HG03097 (cell line): ENCODE results near the gene CLK3.
A peak's percentile ranks its signal among the peaks of the same experiment; 100 is the strongest.

ENCODE experiments used
- ATAC-seq: cut with Tn5 transposase; IDR thresholded peaks from one replicate; pipeline ENCODE4 v1.9.1; 2021; ENCODE audit not compliant: unreplicated experiment, low FRiP score

CLK3 gene

DNA sequence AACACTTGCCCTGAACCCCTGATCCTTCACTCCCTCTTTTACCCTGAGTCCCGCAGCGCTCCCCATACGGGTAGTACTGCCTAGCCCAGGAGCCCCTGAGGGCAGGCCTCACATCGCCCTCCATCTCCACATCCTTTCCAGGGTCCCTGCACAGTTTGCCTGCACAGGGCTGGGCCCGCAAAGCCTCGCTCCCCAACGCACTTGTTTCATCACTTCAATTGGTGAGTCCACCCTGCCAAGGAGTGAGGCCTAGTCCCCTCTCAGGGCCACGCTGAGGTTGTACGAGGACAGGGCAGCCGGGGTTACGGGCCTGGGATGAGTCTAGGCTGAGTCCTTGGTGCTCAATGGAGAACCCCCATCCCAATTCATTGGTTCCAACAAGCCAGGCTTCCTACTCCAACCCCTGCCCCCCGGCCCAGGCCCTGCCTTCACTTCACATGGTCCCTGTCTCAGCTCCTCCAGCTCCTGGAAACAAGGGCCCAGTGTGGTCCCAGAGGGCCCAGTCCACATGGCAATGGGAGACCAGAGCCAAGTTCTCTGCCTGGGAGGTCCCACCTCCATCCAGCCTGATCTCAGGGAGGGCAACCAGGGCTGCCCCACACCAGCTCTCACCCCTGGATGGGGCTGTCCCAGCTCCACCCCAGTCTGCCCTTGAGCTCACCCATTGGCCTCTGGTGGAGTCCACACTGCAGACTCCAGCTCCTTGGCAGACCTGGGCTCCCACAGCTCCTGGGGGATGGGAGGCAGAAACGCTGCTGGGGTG is 12.4 kb upstream of the CLK3 start:
- ATAC-seq, result no peak

DNA sequence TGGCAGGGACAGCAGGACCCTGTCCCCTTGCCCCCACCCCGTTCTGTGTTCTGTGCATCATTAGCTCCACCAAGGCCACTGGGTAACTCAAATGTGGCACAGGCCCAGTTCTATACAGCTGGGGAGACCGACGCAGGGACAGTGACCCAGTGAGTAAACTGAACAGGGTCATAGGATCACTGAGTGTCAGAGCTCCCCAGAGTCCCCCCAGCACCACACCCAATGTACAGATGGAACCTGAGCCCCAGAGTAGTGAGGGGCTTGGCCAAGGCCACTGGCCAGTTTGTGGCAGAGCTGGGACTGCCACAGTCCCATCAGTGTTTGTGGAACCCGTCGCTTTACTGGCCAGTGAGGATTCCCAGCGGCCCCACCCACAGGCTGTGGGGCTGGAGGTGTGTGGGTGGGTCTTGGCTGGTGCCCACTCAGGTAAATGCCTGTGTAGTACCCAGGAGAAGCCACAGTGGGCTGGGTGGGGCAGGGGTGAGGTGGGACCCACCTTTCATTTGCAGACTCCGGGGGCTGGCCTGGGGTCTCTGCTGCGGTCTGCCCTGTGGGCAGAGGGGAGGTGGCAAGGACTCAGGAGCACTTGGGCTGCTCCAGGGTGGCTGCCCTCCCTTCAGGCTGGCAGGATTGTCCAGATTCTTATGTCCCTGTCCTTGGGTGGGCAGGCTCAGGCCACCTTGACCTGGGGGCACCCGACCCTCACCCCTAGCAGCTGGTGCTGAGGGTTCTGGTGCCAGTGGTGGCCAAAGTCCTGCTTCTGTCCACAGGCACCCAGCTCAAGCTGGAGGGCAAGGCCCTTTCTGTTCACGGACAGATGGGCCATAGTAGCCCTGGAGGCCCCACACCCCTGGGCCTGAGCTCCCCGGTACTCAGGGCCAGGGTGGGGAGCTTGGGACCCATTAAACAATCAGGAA is 11.6 kb upstream of the CLK3 start:
- no peak for ATAC-seq

DNA sequence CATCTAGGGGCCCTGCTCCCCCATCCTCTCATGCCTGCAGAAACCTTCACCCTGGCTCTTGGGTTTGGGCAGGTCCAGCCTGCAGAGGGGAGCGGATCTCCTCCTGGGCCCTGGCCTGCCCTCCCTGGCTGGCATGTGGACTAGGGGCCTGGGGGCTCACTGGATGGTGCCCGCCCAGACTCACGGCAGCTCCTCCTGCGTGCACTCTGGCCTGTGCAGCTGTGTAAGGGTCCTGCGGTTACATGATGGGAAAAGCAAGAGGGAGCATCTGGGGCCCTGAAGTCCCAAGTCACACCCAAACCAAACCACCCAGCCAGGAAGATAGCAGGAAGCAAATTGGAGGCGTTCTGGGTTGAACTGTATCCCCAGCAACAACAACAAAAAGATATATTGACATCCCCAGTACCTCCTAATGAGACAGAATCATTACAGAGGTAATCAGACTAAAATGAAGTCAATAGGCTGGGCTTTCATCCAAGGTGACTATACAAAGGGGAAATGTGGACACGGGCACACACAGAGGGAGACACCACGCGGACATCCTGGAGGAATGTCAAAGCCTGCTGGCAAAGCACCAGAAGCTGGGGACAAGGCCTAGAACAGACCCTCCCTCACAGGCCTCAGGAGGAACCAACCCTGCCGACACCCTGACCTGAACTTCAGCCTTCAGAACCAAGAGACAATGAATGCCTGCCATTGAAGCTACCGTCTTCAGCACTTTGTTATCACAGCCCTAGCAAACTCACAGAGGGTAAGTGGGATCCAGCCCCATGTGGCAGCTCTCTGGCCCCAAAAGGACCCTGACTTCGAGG is 10.4 kb upstream of the CLK3 start:
- no peak for ATAC-seq

- no peak for ATAC-seq
Measured at GRCh38 chr15:74605795-74606150, 9.9 kb upstream of the CLK3 start.

DNA sequence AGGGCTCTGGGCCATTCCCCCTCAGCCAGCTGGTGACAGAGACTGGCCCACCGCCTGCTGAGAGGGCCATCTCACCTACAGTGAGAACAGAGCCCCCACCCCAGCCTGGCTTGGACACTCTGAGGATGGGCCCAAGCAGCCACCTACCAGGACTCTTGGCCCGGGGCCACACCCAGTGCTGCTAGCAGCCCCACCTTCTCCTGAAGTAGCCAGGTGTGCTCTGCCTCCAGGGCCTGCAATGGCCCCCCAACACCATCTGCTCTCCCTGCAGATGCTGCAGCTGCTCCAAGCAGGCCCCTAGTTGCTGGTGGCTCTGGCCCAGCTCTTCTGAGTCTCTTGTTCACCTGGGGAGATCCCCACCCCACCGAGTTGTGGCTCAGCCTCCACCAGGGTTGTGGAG is 6.8 kb upstream of the CLK3 start:
- ATAC-seq, result no peak

- ATAC-seq, result no peak
Measured at GRCh38 chr15:74609938-74610301, 5.7 kb upstream of the CLK3 start.

DNA sequence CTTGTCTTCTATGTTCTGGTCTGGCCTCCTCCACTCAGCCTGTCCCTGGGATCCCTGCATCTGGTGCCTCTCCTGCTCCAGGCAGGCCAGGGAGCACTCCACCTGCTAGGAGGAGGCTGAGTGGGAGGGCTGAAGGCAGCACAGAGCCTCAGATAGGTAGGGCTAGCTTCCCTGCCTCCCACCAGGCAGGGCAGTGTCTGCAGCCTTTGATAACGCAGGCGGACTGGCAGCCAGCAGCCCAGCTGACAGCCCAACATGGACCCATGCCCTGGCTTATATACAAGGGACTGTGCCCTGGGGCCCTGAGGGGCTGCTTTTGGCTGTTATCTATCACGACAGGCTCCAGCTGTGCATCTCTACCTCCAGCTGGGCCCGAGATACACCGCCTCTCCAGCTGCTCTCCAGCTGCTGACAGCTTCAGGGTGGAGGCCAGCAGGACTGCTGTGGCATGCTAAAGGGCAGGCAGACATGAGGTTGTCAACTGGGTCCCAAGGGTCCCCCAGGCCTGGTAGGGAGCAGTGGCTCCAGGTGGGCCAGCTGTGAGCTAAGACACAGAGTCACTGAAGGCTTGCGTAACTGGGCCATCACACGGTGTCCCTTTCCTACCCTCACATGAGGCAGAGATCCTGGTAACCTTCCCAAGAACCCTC is 5.2 kb upstream of the CLK3 start:
- no peak for ATAC-seq

- no peak for ATAC-seq
Measured at GRCh38 chr15:74611341-74611740, 4.3 kb upstream of the CLK3 start.

DNA sequence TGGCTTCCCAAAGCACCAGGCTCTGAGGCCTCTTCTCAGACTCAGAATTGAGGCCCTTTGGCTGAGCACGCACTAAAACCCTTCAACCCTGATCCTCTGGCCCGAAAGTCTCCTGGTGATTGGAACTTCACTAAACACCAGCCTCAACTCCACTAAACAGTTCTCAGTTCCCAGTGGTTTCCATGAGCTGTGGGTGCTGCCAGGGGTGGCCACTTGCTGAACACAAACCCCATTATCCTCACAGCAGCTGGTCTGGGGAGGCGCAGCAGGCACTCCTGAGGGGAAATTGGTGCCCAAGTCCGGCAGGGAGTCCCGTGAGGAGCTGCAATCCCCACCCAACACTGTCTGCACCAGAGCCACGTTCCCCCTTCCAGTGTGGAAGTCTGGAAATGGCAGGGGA is 3.8 kb upstream of the CLK3 start:
- no peak for ATAC-seq

GRCh38 chr15:74612677-74613076 is 3.0 kb upstream of the CLK3 start:
- ATAC-seq, result no peak

GRCh38 chr15:74613089-74613952 is 2.3 kb upstream of the CLK3 start:
- ATAC-seq, result no peak

DNA sequence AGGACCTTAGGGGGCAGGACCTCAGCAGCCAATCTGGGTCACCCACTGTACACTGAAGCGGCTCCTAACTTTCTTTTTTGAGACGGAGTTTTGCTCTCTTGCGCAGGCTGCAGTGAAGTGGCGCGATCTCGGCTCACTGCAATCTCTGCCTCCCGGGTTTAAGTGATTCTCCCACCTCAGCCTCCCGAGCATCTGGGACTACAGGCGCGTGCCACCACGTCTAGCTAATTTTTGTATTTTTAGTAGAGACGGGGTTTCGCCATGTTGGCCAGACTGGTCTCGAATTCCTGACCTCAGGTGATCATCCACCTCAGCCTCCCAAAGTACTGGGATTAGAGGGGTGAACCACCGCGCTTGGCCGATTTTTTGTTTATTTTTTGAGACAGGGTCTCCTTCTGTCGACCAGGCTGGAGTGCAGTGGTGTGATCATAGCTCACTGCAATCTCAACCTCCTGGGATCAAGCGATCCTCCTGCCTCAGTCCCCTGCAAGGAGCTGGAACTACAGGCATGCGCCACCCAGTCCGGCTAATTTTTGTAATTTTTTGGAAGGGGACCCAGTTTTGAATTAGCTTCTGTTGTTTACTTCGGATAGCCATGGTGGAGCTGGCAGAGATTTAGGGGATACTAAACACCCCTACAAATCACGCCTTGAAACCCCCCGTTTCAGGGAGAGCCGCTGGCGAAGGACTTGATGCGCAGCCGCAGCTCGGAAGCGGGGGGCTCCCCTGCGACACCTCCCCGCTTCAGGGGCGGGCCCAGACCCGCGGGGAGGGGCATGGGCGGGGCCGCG is 1.5 kb upstream of the CLK3 start:
- no peak for ATAC-seq

GRCh38 chr15:74614744-74615507 is 710 bp upstream of the CLK3 start:
- peak; percentile 42 for ATAC-seq

DNA sequence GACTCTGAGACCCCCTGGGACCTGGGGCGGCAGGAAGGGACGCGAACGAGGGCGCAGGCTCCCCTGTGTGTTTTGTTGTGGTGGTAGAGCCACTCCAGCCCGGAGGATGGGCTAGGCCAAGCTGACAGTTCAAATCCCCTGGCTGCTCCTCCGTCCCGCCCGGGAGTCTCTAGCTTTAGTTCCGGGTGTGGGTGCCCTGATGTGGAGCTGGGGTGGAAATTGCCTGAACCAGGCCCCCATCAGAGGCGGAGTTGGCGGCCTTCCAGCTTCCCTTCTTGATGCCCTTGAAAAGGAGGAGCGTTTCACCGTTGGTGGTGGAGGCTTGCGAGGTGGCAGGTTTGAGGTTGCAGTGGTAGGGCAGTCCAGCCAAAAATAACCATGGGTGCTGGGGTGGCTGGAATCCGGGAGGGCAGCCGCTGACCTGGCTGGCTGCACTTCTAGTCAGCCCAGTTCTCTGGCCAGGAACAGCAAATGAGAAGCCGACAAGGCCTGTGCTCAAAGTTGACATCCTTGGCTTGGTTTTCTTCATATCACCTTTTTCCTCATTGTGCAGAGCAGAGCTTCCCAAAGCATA is 817 bp downstream of the CLK3 start:
- ATAC-seq, result no peak

- ATAC-seq, result no peak
Measured at GRCh38 chr15:74616996-74617395, 1.4 kb downstream of the CLK3 start.

DNA sequence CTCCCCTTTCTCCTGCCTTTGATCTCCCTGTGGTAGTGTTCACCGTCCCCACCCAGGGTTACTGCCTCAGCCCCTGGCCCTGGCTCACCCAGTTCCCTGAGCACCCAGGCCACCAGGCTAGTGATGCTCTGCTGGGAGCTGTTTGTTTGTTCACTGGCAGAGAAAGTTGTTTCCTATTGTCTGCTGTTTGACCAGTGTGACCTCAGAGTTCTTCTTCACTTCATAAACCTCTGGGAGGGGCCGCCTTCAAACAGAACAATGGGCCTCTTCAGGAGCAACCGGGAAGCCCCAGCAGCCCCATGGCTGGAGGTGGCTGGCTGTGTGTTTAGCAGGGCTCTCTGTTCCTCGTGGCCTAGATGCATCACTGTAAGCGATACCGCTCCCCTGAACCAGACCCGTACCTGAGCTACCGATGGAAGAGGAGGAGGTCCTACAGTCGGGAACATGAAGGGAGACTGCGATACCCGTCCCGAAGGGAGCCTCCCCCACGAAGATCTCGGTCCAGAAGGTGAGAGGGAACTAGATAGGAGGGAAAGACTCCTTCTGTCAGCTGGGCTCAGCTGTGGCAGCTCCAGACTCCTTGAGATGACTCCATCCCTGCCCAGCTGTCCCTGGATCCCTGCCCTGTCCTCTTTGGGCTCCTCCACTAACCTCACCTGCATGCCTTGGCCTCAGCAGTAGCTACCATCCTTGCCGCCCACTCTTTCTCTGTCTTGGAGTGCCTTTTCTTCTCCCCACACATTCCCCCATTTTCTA is 3.4 kb downstream of the CLK3 start:
- ATAC-seq, result no peak

DNA sequence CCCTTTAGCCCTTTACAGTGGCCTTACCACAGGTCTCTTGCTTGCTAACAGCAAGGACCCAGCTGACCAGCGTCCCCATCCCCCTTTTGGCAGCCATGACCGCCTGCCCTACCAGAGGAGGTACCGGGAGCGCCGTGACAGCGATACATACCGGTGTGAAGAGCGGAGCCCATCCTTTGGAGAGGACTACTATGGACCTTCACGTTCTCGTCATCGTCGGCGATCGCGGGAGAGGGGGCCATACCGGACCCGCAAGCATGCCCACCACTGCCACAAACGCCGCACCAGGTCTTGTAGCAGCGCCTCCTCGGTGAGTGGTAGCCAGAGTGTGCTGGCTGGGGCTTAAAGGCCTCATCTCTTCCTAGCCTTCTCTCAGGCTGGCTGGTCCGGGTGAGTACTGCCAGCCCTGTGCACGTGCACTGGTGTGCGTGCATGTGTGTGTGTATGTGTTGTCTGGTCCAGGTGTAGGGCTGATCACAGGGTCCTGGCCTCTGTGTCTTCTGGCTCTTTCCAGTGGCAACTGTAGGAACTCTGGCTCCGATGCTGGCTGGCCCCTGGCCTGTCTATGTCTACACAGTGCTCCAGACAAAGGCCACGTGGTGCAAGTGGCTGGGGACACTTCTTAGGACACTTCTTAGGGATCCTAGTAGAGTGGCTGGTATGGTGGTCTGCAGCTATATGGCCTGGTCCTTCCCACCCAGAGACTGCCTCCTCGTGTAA is 4.4 kb downstream of the CLK3 start:
- no peak for ATAC-seq
